ENCODE data around the gene NUMA1. TPM values are rescaled to one million over a fixed set of nuclear protein-coding genes. Genes with fewer than 3 reads are reported as not detected.

NUMA1 gene
- total RNA-seq, 1 donor from 2014 or later = 149 TPM

DNA sequence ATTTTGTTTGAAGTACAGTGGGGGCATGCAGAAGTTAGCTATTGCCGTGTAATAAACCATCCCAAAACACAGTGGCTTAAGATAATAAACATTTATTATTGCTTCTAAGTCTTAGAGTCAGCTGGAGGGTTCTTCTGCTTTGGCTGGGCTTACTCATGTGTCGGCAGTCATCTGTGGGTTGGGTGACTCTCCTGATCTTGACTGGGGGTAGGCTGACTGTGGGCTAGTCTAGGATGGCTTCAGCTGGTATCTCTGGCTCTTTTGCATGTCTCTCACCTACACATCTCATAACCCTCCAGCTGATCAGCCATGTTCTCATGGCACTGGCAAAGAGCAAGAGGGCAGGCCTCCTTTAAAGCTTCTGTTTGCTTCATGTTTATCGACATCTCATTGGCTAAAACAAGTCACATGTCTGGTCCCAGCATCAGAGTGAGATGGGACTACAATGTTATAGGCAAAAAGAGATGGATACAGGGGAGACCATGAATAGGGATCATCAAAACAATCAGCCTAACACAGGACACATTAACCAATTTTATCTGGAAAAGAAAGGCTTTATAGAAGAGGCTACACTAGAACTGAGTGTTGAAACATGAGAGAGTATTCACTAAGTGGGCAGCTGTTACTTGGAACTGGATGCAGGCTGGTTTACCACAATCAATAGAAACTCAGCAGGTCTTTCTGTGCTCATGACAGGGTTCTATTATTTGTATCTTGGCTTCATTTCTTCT is 5.4 kb upstream of the NUMA1 start:
- no peaks in the 10 kb centered on the region for H3K9me3 Mint-ChIP-seq
- H3K36me3 Mint-ChIP-seq (ENCODE audit: low read depth) = peaks cover 14% of the 10 kb centered on the region
- no peaks in the 10 kb centered on the region for H3K27me3 Mint-ChIP-seq
- DNase-seq = no peak
- peaks cover 23% of the 10 kb centered on the region for H3K4me1 Mint-ChIP-seq
- H3K27ac Mint-ChIP-seq = no peak overlapping the region
- intact Hi-C loops (cut with micrococcal nuclease) = no loop called here
- no peak overlapping the region for H3K4me3 Mint-ChIP-seq

DNA sequence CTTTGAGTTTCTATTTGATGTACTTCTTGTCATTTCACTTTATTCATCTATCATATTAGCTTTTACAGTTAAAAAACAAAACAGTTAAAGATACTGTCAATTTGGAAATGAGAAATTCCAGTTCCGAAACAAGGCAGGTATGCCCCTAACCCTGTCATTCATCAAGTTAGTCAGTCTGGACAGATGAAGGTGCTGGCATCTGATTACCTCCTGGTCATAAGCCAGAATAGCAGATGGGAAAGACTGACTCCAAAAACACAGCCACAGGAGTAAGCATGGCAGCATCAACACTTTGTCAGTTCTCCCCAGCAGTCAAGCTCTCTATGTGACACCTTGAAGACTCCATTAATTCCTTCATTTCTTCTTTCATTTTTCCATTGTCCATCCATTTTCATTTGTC is 4.6 kb upstream of the NUMA1 start:
- intact Hi-C loops (cut with micrococcal nuclease) = loop anchor here (5.0 kb wide), 1 partner anchor 108 kb away; no protein-coding TSS in a partner anchor
- Mint-ChIP-seq H3K4me3 (no peak overlapping the region), H3K27me3 (no peaks in the 10 kb centered on the region), H3K4me1 (peaks cover 25% of the 10 kb centered on the region), H3K36me3 (ENCODE audit: low read depth) (peaks cover 12% of the 10 kb centered on the region), H3K27ac (no peak overlapping the region), H3K9me3 (no peaks in the 10 kb centered on the region)
- no peak for DNase-seq

DNA sequence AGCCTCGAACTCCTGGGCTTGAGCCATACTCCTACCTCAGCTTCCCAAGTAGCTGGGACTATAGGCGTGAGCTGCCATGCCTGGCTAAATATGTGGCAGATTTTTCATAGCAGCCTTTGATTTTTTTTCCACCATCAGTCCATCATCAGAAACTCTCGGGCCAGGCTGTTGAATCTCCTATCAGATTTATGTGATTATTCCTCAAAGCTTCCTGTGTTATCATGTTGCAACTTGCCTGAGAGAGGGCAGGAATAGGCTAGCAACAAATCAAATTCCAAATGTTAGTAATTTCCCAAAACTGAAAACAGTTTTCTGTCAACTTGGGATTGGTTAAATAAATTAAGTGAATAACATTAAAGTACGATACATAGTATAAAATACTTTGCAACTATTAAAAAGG is 3.7 kb upstream of the NUMA1 start:
- H3K36me3 Mint-ChIP-seq (ENCODE audit: low read depth) = peaks cover 8% of the 10 kb centered on the region
- no peaks in the 10 kb centered on the region for H3K27me3 Mint-ChIP-seq
- DNase-seq = no peak
- no peaks in the 10 kb centered on the region for H3K9me3 Mint-ChIP-seq
- H3K4me3 Mint-ChIP-seq = no peak overlapping the region
- H3K27ac Mint-ChIP-seq = no peak overlapping the region
- intact Hi-C loops (cut with micrococcal nuclease) = loop anchor here (5.0 kb wide), 1 partner anchor 107 kb away; no protein-coding TSS in a partner anchor
- H3K4me1 Mint-ChIP-seq = peaks cover 28% of the 10 kb centered on the region

DNA sequence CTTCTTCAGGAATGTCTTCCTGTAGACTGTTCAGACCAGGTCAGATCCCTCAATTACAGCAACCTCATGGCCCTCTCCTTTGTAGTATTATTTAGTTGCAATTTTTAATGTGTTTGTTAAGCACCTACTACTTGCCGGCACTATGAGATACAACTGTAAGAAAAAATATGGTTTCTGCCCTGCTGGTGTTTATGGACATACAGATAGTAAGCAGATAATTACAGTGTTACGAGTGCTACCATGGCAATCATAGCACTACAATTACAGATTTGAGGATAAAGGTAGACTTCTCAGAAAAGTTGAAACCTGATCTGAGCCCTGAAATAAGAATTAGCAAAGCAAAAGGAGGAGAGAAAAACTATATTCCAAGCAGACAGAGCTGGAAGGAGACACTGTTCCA is 3.1 kb upstream of the NUMA1 start:
- Mint-ChIP-seq H3K27me3 (no peaks in the 10 kb centered on the region), H3K27ac (peak overlapping the region; percentile 10), H3K4me1 (peaks cover 34% of the 10 kb centered on the region), H3K4me3 (no peak overlapping the region), H3K9me3 (no peaks in the 10 kb centered on the region), H3K36me3 (ENCODE audit: low read depth) (peaks cover 9% of the 10 kb centered on the region)
- intact Hi-C loops (cut with micrococcal nuclease) = loop anchor here (5.0 kb wide), 1 partner anchor 106 kb away; no protein-coding TSS in a partner anchor
- DNase-seq = no peak

DNA sequence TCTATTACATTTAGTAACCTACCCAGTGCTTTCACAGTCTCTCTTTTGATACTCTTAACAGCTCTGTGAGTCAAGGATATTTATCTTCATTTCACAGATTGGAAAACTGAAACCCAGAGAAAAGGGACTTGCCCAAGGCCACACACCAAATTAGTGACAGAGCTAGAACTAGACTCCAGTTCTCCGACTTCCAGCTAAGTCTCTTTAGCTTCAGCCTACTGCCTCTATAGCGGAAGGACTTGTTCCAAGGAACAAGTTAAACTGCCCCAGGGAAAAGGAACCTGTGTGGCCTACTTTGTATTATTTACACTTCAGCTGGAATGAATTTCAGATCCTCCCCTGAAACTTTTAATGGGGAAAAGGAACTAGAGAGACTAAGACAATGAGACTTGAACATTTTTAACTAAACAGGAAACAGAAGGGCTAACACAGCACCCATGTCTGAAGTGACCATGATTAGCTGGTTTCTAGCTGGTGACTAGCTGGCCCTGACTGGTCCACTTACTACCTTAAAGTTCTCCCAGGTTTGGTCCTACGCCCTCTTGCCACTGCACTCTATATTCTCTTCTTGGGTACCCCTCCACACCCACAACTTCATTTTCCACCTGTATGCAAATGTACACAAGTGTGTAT is 1.6 kb upstream of the NUMA1 start:
- peaks cover 9% of the 10 kb centered on the region for H3K36me3 Mint-ChIP-seq (ENCODE audit: low read depth)
- peaks cover 42% of the 10 kb centered on the region for H3K4me1 Mint-ChIP-seq
- intact Hi-C loops (cut with micrococcal nuclease) = loop anchor here (2.0 to 5.0 kb wide), 2 partner anchors 105 to 295 kb away; no protein-coding TSS in a partner anchor
- H3K27ac Mint-ChIP-seq = peak overlapping the region; percentile 94
- no peaks in the 10 kb centered on the region for H3K9me3 Mint-ChIP-seq
- no peak for DNase-seq
- peak overlapping the region; percentile 96 for H3K4me3 Mint-ChIP-seq
- no peaks in the 10 kb centered on the region for H3K27me3 Mint-ChIP-seq

DNA sequence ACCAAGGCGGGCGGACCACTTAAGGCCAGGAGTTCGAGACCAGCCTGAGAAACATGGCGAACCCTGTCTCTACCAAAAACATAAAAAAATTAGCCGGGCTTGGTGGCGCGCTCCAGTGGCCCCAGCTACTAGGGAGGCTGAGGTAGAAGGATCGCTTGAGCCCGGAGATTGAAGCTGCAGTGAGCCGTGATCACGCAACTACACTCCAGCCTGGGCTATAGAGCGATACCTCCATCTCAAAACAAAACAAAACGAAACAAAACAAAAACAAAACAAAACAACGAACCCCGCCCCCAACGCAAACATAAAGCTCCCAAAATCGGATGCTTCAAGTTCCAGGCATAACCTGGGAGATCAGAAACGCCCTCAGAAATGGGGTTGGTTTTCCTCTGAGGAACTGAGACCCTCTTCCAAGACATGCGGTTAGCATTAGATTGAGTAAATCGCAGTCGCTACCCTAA is 872 bp upstream of the NUMA1 start:
- Mint-ChIP-seq H3K9me3 (no peaks in the 10 kb centered on the region), H3K36me3 (ENCODE audit: low read depth) (peaks cover 12% of the 10 kb centered on the region), H3K27me3 (no peaks in the 10 kb centered on the region), H3K27ac (peak overlapping the region; percentile 94), H3K4me3 (peak overlapping the region; percentile 96), H3K4me1 (peaks cover 44% of the 10 kb centered on the region)
- intact Hi-C loops (cut with micrococcal nuclease) = loop anchor here (2.0 to 5.0 kb wide), 2 partner anchors 104 to 294 kb away; no protein-coding TSS in a partner anchor
- no peak for DNase-seq

DNA sequence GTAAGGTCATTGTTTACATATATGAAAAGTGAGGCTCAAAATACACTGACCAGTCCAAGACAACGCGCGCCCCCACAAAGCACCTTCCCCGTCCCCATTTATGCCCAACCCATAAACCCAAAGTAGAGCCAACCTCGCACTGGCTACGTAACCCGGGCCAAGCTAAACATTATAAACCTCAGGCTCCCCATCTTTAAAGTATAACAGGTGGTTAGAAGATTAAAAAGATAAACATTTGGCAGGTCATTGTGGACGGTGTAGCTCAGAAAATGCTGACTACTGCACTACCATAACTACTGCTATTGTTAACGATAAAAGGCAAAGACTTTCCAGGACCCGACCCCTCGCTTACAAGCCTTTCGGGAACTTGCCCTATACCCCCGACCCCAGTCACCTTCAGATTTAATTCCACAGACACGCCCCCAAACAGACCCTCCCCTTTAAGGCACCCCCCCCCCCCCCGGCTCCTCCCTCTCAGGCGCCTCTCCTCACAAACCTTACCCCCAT is 470 bp downstream of the NUMA1 start:
- Mint-ChIP-seq H3K27me3 (no peaks in the 10 kb centered on the region), H3K9me3 (no peaks in the 10 kb centered on the region), H3K36me3 (ENCODE audit: low read depth) (peaks cover 16% of the 10 kb centered on the region), H3K27ac (peak overlapping the region; percentile 94), H3K4me3 (peak overlapping the region; percentile 96), H3K4me1 (peaks cover 49% of the 10 kb centered on the region)
- intact Hi-C loops (cut with micrococcal nuclease) = loop anchor here (1.0 to 5.0 kb wide), 8 partner anchors 23 to 354 kb away; partner anchors contain the start of genes ANAPC15, CLPB, LAMTOR1 and XNDC1N
- DNase-seq = no peak

DNA sequence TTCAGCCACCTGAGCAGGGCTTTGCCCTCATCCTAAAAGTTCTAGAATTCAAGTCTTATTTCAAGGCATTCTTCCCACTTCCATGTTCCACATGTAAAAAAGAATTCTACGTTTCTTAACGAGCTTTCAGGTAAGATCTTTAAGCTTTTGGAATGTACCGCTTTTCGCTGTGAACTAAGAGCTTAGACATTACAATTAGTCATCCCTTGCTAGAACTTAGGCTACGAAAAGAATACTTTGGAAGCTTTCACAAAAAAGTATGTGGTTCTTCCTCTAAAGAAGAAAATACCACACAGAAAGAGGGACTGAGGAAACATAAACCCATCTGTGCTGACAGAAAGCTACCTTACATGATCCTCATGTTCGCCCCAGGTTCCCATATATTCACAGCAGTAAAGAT is 1.9 kb downstream of the NUMA1 start:
- intact Hi-C loops (cut with micrococcal nuclease) = no loop called here
- Mint-ChIP-seq H3K27ac (peak overlapping the region; percentile 45), H3K36me3 (ENCODE audit: low read depth) (peaks cover 17% of the 10 kb centered on the region), H3K4me3 (peak overlapping the region; percentile 96), H3K9me3 (no peaks in the 10 kb centered on the region), H3K4me1 (peaks cover 49% of the 10 kb centered on the region), H3K27me3 (no peaks in the 10 kb centered on the region)
- no peak for DNase-seq

DNA sequence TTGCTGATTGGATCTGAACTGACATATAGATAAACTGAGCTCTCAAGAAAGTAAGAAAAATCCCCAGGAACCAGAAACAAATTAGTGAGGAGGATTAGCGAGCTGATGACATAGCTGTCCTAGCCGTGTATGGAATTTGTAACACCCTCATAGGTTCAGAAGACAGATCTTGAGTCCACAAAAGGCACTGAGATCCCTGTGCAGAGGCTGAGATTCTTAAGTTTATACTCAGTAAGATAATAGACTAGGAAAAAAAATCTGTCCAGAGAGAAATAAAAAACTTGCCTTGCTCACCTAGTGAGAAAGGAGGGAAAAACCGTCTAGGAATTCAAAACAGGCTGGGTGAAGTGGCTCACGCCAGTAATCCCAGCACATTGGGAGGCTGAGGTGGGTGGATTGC is 4.6 kb downstream of the NUMA1 start:
- Mint-ChIP-seq H3K4me3 (no peak overlapping the region), H3K27me3 (no peaks in the 10 kb centered on the region), H3K9me3 (no peaks in the 10 kb centered on the region)

DNA sequence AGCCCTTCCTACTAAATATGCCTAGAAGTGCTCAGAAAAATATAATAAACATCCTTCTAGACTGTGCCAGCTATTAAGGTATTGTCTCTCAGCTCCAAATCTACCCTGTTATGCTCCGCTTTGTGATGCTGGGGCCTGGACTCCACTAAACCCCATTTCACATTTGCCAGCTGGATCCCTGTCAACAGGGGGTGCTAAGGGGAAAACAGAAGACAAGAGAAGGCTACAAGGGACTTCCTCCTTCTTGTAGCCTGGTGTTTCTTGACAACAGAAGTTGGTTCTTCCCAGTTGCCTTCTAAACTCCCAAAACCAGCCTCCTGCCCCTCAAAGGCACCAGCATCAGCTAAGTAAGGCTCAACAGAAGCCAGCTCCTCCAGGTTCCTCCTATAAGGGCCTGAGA is 5.2 kb downstream of the NUMA1 start:
- intact Hi-C loops (cut with micrococcal nuclease) = no loop called here
- Mint-ChIP-seq H3K36me3 (ENCODE audit: low read depth) (peaks cover 20% of the 10 kb centered on the region), H3K4me1 (peaks cover 52% of the 10 kb centered on the region), H3K27ac (no peak overlapping the region), H3K4me3 (peak overlapping the region; percentile 23), H3K27me3 (no peaks in the 10 kb centered on the region), H3K9me3 (no peaks in the 10 kb centered on the region)
- DNase-seq = peak; percentile 73

More for the DNA sequence above, 4.6 kb downstream of the NUMA1 start:
- H3K4me1 Mint-ChIP-seq = peaks cover 49% of the 10 kb centered on the region
- intact Hi-C loops (cut with micrococcal nuclease) = no loop called here
- DNase-seq = no peak
- H3K27ac Mint-ChIP-seq = peak overlapping the region; percentile 42
- H3K36me3 Mint-ChIP-seq (ENCODE audit: low read depth) = peaks cover 20% of the 10 kb centered on the region

DNA sequence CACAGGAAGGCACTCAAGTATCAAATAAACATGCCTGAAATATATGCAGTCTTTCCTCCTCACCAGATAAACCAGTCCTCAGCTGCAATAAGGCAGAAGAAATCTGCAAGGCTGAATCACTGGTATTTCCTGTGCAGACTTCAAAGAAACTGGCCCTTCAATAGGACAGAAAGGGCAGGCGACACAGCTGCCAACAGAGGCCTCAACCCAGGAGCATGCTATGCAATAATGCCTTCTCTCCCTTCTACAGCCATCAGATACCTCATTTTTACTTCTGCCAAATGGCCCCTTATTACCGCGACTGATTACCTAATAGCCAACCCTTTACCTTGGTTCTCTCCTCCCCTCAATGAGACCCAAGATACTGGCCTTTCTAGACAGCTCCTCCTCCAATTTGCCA is 8.0 kb downstream of the NUMA1 start:
- no peaks in the 10 kb centered on the region for H3K27me3 Mint-ChIP-seq
- no peak overlapping the region for H3K4me3 Mint-ChIP-seq
- no peak for DNase-seq
- H3K36me3 Mint-ChIP-seq (ENCODE audit: low read depth) = peaks cover 34% of the 10 kb centered on the region
- H3K27ac Mint-ChIP-seq = peak overlapping the region; percentile 76
- intact Hi-C loops (cut with micrococcal nuclease) = no loop called here
- H3K9me3 Mint-ChIP-seq = no peaks in the 10 kb centered on the region
- peaks cover 58% of the 10 kb centered on the region for H3K4me1 Mint-ChIP-seq

DNA sequence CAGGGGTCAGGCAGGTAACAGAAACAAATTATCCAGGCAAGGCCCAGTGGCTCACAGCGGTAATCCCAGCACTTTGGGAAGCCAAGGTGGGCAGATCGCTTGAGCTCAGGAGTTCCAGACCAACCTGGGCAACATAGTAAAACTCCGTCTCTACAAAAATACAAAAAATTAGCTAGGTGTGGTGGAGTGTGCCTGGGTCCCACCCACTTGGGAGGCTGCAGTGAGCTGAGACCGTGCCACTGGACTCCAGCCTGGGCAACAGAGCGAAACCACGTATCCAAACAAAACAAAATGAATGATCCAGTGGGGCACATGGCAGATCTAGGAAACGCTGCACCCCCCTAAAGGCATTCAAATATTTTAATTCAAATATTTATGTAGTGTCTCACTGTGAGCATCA is 9.9 kb downstream of the NUMA1 start:
- intact Hi-C loops (cut with micrococcal nuclease) = no loop called here
- H3K36me3 Mint-ChIP-seq (ENCODE audit: low read depth) = peaks cover 32% of the 10 kb centered on the region
- H3K9me3 Mint-ChIP-seq = no peaks in the 10 kb centered on the region
- H3K4me1 Mint-ChIP-seq = peaks cover 54% of the 10 kb centered on the region
- H3K27me3 Mint-ChIP-seq = no peaks in the 10 kb centered on the region
- H3K4me3 Mint-ChIP-seq = no peak overlapping the region
- no peak for DNase-seq
- H3K27ac Mint-ChIP-seq = peak overlapping the region; percentile 13

DNA sequence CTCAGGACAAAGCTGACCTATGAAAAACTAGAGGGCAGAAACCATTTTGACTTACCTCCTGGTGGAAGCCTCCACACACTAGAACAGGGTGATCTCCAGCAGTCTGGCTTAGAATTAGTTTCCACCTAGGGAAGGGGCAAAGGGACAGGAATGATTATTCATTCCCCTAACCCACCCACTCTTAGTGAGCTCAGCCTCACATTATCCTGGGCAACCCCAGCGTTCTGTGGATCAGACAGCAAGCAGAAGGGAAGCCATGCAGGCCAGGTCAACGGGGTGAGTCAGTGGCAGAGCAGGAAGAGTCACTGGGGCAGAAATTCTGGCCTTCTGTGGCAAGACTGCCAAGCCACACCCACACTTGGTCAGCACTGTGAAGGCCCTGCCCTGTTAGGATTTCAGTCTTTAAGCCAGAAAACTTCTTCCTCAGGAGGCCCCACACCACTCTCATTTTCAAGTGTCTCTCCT is 10.5 kb downstream of the NUMA1 start:
- intact Hi-C loops (cut with micrococcal nuclease) = no loop called here
- H3K36me3 Mint-ChIP-seq (ENCODE audit: low read depth) = peaks cover 29% of the 10 kb centered on the region
- no peak for DNase-seq
- no peaks in the 10 kb centered on the region for H3K27me3 Mint-ChIP-seq
- peaks cover 50% of the 10 kb centered on the region for H3K4me1 Mint-ChIP-seq
- peak overlapping the region; percentile 30 for H3K27ac Mint-ChIP-seq
- H3K4me3 Mint-ChIP-seq = peak overlapping the region; percentile 5
- no peaks in the 10 kb centered on the region for H3K9me3 Mint-ChIP-seq

DNA sequence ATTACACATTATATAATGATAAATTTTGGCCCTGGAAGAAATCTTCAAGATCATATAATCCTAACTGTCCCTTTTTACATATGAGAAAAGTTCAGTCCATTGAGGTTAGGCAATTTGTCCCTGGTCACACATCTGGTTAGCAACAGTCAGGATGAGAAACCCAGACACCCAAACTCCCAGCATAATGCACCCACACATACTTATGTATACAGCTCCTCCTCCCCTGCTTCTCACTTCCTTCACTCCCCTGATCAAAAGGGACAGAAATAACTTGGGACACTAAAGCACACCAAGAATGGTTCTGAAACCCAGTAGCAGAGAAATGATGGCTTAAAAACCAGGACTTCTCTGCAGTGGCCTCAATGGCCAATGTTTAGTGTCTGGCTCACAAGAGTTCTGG is 11.1 kb downstream of the NUMA1 start:
- H3K4me3 Mint-ChIP-seq = peak overlapping the region; percentile 5
- H3K36me3 Mint-ChIP-seq (ENCODE audit: low read depth) = peaks cover 29% of the 10 kb centered on the region

More for the DNA sequence above, 11.1 kb downstream of the NUMA1 start:
- H3K4me1 Mint-ChIP-seq = peaks cover 50% of the 10 kb centered on the region
- H3K27ac Mint-ChIP-seq = peak overlapping the region; percentile 30
- DNase-seq = no peak
- no peaks in the 10 kb centered on the region for H3K9me3 Mint-ChIP-seq
- intact Hi-C loops (cut with micrococcal nuclease) = no loop called here
- no peaks in the 10 kb centered on the region for H3K27me3 Mint-ChIP-seq
